Cardiac fibroblast (primary cell): ENCODE results near the gene FAM20C.

ENCODE experiments used
- DNase-seq, 2 donors: peaks; one replicate each; pipeline versions ENCODE4 v3.0.0 to v3.0.0-alpha.2; 2010; ENCODE audit warnings: low read depth in 2 of 2
- H3K4me3 ChIP-seq, 2 donors: replicated peaks in 1 of 2; 1 replicate in 1 of 2; 2 replicates in 1 of 2; pipeline ENCODE4 v1.5.1; 2011; ENCODE audit warnings: low read depth in 2 of 2, low read length in 2 of 2, mild to moderate bottlenecking in 2 of 2, moderate library complexity in 1 of 2
- CTCF ChIP-seq: IDR thresholded peaks from one replicate; pipeline ENCODE4 v1.5.1; 2011; ENCODE audit warnings: low read depth, mild to moderate bottlenecking, low read length, inconsistent platforms

Gene FAM20C

GRCh38 chr7:271266-272107, 79.1 kb downstream of the FAM20C start:
- no peak overlapping the region for H3K4me3 ChIP-seq
- no peak for DNase-seq
- no peak for TF ChIP-seq CTCF

GRCh38 chr7:272108-272615, 79.8 kb downstream of the FAM20C start:
- TF ChIP-seq CTCF = no peak
- H3K4me3 ChIP-seq = no peak overlapping the region
- no peak for DNase-seq

- no peak overlapping the region for H3K4me3 ChIP-seq
- DNase-seq = no peak
- no peak for TF ChIP-seq CTCF
Measured at GRCh38 chr7:272631-273030, 80.3 kb downstream of the FAM20C start.

- DNase-seq = no peak
- H3K4me3 ChIP-seq = no peak overlapping the region
- TF ChIP-seq CTCF = no peak
Measured at GRCh38 chr7:273327-273726, 81.0 kb downstream of the FAM20C start.

GRCh38 chr7:274266-274665, 81.9 kb downstream of the FAM20C start:
- no peak for DNase-seq
- TF ChIP-seq CTCF = no peak
- no peak overlapping the region for H3K4me3 ChIP-seq

- no peak for TF ChIP-seq CTCF
- DNase-seq = no peak
- no peak overlapping the region for H3K4me3 ChIP-seq
Measured at GRCh38 chr7:276230-276835, 84.0 kb downstream of the FAM20C start.
